GM12891 (cell line): ENCODE results near the gene UBE3D.

ENCODE experiments used
- POLR2A ChIP-seq: IDR thresholded peaks from 2 replicates; pipeline ENCODE4 v1.6.1; 2011; ENCODE audit warnings: low read depth, low read length, control low read depth
- POLR2AphosphoS5 ChIP-seq: IDR thresholded peaks from 2 replicates; pipeline ENCODE4 v1.6.1; 2011; ENCODE audit warnings: low read depth, low read length, control low read depth
- TAF1 ChIP-seq: IDR thresholded peaks from 2 replicates; pipeline ENCODE4 v1.6.1; 2011; ENCODE audit warnings: low read depth, low read length, control low read depth

DNA sequence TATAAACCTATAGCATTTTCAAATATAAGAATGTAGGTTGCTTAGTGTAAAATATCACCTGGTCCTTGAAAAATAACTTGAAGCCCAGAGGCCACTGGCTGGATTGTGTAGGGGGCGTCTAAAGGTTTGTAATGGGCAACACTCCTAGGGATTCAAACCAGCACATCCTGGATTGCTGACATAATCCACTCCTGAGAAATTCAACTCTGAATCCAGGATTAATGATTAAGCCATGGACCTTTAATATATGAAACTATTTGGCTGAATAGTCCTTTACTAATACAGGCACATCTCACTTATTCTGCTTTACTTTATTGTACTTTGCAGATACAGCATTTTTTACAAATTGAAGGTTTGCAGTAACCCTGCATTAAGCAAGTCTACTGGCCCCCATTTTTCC lies 160.8 kb downstream of the UBE3D start:
- TF ChIP-seq POLR2AphosphoS5 (no peak), TAF1 (no peak), POLR2A (no peak)
